Dermis microvascular lymphatic vessel endothelial cell (primary cell): Measurements from ENCODE around the gene CGB8. TPM values are rescaled to one million over a fixed set of nuclear protein-coding genes. Genes with fewer than 3 reads are reported as not detected.
"Not testable (repeated sequence)": the region's sequence is repeated elsewhere in the genome, so short reads cannot be mapped to it uniquely, and the experiment has no call there.

Experiments
- DNase-seq, 2 donors: peaks; one replicate each; pipeline versions ENCODE4 v3.0.0 to v3.0.0-alpha.2; 2010; ENCODE audit warnings: low read depth in 2 of 2
- total RNA-seq: library from RNA; depleted of rRNA; stranded (reverse); fragments of >200 nt; gene quantifications from 2 replicates; pipeline ENCODE4 v1.2.1, GENCODE V29; 2014

The CGB8 gene
- total RNA-seq, 1 donor from 2014 or later: not detected

DNA sequence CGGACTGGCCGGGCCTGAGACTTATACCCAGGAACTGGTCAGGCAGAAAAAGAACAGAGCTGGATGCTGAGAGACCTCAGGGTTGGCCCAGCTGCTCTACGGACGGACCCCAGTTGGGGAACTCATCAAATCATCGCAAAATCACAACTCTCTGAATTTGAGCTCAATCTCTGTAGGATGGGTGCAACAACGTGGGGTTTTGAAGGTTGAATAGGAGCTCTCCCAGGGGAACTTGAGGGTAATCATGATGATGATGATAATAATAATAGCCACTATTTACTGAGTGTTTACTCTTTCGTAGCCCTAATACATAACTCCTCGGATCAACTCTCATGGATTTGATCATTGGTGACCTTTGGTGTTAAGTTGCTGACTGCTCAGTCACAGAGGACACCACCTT, 18.6 kb downstream of the CGB8 start:
- not testable (repeated sequence) for DNase-seq

GRCh38 chr19:49029749-49030148, 19.2 kb downstream of the CGB8 start:
- DNase-seq: not testable (repeated sequence)

DNA sequence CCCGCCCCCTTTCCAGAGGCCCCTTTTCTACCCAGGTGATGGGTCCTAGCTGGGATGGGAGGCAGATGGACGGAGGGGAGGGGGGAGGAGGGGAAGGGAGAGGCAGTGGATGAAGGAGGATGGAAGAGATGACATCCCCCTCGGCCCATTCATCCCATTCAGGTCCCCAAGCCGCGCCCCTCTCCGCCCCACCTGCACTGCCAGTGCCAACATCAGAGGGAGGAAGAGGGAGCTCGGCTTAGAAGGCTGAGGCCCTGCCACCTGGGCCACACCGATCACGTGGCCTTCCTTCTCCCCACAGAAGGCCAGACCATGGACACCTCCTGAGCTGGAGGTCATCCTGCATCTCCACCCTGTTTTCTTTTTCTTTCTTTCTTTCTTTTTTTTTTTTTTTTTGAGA, 20.2 kb downstream of the CGB8 start:
- DNase-seq: not testable (repeated sequence)

- not testable (repeated sequence) for DNase-seq
These were observed 23.3 kb downstream of the CGB8 start for GRCh38 chr19:49025599-49025998.

DNA sequence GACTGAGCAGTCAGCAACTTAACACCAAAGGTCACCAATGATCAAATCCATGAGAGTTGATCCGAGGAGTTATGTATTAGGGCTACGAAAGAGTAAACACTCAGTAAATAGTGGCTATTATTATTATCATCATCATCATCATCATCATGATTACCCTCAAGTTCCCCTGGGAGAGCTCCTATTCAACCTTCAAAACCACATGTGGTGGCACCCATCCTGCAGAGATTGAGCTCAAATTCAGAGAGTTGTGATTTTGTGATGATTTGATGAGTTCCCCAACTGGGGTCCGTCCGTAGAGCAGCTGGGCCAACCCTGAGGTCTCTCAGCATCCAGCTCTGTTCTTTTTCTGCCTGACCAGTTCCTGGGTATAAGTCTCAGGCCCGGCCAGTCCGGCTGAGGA, 23.8 kb downstream of the CGB8 start:
- not testable (repeated sequence) for DNase-seq

DNA sequence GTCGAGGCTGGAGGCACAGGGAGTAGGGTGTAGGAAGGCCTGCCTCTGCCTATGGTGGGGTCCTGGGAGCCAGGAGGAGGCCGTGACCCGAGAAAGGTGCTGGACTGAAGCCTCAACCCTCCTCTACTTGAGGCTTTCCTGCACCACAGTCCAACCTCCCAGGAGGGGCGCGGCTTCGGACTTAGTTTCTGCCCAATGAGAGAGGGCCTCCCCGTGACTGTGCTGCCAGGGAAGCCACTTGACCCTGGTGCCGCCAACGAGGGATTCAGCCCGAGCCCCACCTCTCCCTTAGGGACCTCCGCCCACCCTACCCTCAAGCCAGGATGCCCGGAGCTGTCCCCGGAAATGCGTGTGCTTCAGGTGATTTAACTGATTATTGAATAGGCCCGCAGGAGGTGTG, 24.7 kb downstream of the CGB8 start, which contains the start of gene CGB3:
Gene CGB3 (minus strand): TSS at position 101 of the 400 bp plus-strand sequence. CDS start 362 bp downstream, outside the sequence.
- DNase-seq: not testable (repeated sequence)

DNA sequence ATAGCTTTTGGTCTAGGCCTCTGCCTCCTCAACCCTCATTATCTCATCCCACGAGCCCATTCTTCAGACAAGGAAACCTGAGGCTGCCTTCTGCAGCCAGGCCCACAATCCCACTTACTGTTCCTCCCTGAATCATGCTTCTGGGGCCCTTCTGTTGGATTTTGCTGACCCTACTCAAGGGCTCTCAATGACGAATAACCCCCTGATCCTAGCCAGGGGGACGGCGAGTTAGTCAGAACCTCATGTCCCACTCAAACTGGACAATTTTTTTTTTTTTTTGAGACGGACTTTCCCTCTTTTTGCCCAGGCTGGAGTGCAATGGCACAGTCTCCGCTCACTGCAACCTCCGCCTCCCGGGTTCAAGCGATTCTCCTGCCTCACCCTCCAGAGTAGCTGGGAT, 26.8 kb downstream of the CGB8 start:
- no peak for DNase-seq

DNA sequence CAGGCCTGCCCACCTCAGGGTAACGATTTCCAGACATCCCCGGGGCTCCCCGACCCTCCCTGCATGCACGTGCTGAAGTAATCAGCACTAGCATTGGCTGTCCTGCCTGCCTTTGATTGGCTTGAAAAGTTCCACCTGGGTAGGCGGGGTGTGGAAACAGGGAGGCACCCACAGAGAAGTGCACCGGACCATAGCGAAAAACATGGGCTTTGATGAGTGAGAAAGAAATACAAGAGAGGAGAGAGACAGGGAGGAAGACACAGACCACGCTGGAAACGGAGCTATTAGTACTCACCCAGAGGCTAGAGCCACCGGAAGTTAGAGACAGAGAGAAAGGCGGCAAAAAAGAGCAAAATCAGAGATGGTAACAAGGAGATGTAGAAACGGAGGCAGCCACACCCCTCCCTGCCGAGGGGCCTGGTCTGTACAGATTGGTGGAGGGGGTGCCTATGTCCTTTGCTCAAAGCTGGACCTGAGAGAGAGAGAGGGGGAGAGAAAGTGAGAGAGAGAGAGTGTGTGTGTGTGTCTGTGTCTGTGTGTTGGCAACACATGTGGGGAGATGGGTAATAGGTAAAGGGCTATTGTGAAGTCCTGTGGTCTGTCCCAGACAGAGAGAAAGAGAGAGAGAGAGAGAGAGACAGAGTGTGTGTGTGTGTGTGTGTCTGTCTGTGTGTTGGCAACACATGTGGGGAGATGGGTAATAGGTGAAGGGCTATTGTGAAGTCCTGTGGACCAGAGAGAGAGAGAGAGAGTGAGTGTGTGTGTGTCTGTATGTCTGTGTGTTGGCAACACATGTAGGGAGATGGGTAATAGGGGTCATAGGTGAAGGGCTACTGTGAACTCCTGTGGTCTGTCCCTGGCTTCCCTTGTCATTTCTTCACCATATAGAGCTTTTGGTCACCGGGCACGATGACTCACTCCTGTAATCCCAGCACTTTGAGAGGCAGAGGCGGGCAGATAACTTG, 27.7 kb downstream of the CGB8 start:
- no peak for DNase-seq

- DNase-seq: no peak
These were observed 28.6 kb downstream of the CGB8 start for GRCh38 chr19:49020342-49020741.

DNA sequence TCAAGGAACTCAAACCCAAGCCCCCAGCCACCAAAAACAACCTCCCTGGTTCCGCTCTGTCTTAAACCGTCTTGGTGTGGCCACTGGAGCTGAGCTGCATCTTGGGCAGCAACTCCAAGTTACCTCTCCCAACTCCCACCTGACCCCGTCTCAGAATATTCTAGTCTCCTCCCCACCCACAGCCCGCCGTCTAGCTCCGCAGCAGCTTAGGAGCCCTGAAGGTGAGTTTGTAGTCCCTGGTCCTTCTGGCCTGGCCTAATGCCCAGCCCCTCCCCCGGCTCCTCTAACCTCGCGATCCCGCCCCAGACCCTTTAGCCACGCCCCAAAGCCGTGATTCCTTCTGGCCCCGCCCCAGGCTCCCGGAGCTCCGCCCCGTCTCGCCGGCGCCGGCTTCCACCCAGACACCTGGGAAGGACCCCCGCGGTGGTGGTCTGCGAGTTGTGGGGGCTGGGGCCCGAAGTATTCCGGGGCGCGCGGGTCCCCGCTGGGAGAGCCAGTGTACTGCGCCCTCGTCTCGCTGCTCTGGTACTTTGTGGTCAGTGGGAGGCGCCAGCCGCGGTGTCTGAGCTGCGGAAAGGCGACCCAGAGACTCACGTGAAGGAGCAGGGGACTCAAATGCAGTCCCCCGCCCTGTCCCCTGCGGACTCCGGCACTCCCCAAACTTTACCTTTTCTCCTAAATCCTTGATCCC, 29.5 kb downstream of the CGB8 start:
- DNase-seq: peak in 1 of 2 donors; percentile 42

- not testable (repeated sequence) for DNase-seq
These were observed 30.3 kb downstream of the CGB8 start for GRCh38 chr19:49018388-49019241.

GRCh38 chr19:49017666-49018351, 31.1 kb downstream of the CGB8 start:
- DNase-seq: peak; percentile 23 to 68

DNA sequence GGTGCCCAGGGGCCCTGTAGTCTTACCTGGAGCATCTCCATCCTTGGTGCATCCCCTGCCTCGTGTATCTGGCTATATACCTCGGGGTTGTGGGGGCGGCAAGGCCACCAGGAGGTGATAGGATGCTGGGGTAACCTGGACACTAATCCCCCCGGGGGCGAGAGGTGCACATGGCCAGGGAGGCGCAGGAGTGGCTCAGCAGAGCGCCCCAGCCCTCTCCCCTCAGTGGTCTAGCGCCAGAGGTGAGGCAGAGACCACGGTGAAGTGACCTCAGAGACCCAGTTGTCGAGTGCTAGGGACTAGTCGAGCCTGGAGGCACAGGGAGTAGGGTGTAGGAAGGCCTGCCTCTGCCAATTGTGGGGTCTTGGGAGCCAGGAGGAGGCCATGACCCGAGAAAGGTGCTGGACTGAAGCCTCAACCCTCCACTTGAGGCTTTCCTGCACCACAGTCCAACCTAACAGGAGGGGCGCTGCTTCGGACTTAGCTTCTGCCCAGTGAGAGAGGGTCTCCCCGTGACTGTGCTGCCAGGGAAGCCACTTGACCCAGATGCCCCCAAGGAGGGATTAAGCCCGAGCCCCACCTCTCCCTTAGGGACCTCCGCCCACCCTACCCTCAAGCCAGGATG, 31.8 kb downstream of the CGB8 start, which contains the start of gene LHB:
Gene LHB (minus strand): TSS at position 51 of the 625 bp plus-strand sequence. CDS start 10 bp downstream, at position 41.
- DNase-seq: no peak

DNA sequence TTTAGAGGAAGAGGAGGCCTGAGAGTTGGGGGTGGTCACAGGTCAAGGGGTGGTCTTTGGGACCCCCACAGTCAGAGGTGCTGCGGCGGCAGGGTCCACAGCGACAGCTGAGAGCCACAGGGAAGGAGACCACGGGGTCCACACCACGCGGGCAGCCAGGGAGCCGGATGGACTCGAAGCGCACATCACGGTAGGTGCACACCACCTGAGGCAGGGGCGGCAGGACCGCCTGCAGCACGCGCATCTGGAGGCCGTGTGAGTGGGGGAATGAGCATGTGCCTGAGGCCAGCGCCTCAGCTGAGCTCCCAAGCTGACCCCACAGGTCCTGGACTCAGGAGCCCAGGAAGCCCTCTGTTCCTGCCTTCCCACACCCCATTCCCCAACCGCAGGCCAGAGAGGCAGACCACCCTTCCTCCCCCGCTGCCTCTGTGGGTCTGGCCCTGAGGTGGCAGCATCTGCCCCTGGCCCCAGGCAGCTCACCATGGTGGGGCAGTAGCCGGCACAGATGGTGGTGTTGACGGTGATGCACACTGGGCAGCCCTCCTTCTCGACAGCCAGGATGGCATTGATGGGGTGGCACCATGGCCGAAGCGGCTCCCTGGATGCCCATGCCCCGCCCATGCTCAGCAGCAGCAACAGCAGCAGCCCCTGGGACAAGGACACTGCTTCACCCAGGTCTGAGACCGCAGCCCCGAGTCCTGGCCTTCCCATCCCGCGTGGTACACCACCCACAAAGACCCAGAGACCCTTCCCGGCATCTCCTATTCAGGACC, 32.7 kb downstream of the CGB8 start:
- no peak for DNase-seq

DNA sequence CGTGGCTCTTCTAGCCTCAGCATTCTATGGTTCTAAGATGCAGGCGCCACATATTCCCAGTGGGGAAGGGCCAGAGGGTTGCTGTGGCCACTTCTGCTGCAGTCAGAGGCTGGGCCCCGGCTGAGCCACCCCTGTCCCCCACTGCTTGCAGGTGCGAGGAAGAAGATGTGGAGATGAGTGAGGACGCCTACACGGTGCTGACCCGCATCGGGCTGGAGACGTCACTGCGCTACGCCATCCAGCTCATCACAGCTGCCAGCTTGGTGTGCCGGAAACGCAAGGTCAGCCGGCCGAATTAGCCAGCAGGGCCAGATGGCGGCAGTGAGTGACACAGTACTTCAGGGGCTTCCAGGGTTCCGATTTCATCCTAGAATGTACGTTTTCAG, 34.0 kb downstream of the CGB8 start:
- DNase-seq: no peak

- no peak for DNase-seq
These were observed 34.6 kb downstream of the CGB8 start for GRCh38 chr19:49014123-49014869.

DNA sequence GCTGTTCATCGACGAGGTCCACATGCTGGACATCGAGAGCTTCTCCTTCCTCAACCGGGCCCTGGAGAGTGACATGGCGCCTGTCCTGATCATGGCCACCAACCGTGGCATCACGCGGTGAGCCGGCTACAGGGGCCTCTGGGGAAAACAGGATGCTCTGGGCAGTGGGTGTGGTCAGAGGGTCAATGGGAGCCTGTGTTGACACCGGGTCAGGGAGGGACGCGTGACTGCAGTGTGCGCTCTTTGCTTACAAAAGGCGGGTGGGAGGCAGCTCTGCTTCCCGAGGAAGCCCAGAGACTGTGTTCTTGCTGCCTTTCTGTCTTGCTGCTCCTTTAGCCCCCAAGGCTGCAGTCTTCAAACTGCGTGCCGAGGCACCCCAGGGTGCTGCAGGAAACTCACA, 37.7 kb downstream of the CGB8 start:
- DNase-seq: no peak

DNA sequence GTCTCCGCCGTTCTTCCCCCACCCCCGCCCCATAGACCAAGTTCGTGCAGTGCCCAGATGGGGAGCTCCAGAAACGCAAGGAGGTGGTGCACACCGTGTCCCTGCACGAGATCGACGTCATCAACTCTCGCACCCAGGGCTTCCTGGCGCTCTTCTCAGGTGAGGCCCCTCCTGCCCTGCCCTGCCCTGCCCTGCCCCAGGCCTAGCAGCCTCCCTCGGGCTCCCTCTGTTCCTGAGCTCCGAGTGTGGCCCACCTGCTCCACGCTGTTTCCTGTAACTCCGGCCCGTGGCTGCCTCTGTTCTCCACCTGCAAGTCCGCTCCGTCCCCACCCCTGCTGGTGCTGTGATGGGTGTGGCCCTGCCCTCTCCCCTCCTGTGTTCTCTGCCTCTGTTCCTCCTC, 38.5 kb downstream of the CGB8 start:
- no peak for DNase-seq

GRCh38 chr19:49009828-49010227, 39.1 kb downstream of the CGB8 start:
- DNase-seq: no peak
